ENCODE measurements around the gene TRAPPC14. TPM values are rescaled to one million over a fixed set of nuclear protein-coding genes. Genes with fewer than 3 reads are reported as not detected.

The TRAPPC14 gene
- total RNA-seq, 1 experiment from 2014 or later = 11.2 TPM

GRCh38 chr7:100118388-100119071 lies 40.0 kb downstream of the TRAPPC14 start:
- in situ Hi-C loops (cut with HindIII; ENCODE audit: low pct_unique_long_range_greater_than_20kb, low sequenced_read_pairs) = no loop called here

GRCh38 chr7:100115026-100115425 lies 43.5 kb downstream of the TRAPPC14 start:
- in situ Hi-C loops (cut with HindIII; ENCODE audit: low pct_unique_long_range_greater_than_20kb, low sequenced_read_pairs) = no loop called here
- DNase-seq (ENCODE audit: low read depth, low spot score) = no peak

More at GRCh38 chr7:100118388-100119071, 40.0 kb downstream of the TRAPPC14 start:
- DNase-seq (ENCODE audit: low read depth, low spot score) = peak; percentile 67

- in situ Hi-C loops (cut with HindIII; ENCODE audit: low pct_unique_long_range_greater_than_20kb, low sequenced_read_pairs) = no loop called here
- DNase-seq (ENCODE audit: low read depth, low spot score) = no peak
These were observed 46.6 kb downstream of the TRAPPC14 start for GRCh38 chr7:100111914-100112313.

GRCh38 chr7:100111156-100111555 lies 47.4 kb downstream of the TRAPPC14 start:
- in situ Hi-C loops (cut with HindIII; ENCODE audit: low pct_unique_long_range_greater_than_20kb, low sequenced_read_pairs) = no loop called here
- no peak for DNase-seq (ENCODE audit: low read depth, low spot score)

- in situ Hi-C loops (cut with HindIII; ENCODE audit: low pct_unique_long_range_greater_than_20kb, low sequenced_read_pairs) = no loop called here
- no peak for DNase-seq (ENCODE audit: low read depth, low spot score)
These were observed 48.9 kb downstream of the TRAPPC14 start for GRCh38 chr7:100109521-100110163.

- in situ Hi-C loops (cut with HindIII; ENCODE audit: low pct_unique_long_range_greater_than_20kb, low sequenced_read_pairs) = no loop called here
- no peak for DNase-seq (ENCODE audit: low read depth, low spot score)
These were observed 50.6 kb downstream of the TRAPPC14 start for GRCh38 chr7:100107890-100108289.

- in situ Hi-C loops (cut with HindIII; ENCODE audit: low pct_unique_long_range_greater_than_20kb, low sequenced_read_pairs) = no loop called here
- no peak for DNase-seq (ENCODE audit: low read depth, low spot score)
These were observed 51.3 kb downstream of the TRAPPC14 start for GRCh38 chr7:100107125-100107737.

- in situ Hi-C loops (cut with HindIII; ENCODE audit: low pct_unique_long_range_greater_than_20kb, low sequenced_read_pairs) = no loop called here
- DNase-seq (ENCODE audit: low read depth, low spot score) = no peak
These were observed 51.9 kb downstream of the TRAPPC14 start for GRCh38 chr7:100106633-100107032.

GRCh38 chr7:100105534-100105933 lies 53.0 kb downstream of the TRAPPC14 start:
- in situ Hi-C loops (cut with HindIII; ENCODE audit: low pct_unique_long_range_greater_than_20kb, low sequenced_read_pairs) = no loop called here

More at GRCh38 chr7:100105534-100105933, 53.0 kb downstream of the TRAPPC14 start:
- no peak for DNase-seq (ENCODE audit: low read depth, low spot score)

Other genes starting within 250 kb of the TRAPPC14 start
- gene TRIM4, start 239.2 kb downstream of the TRAPPC14 start, total RNA-seq (2014; rRNA removed; shearing (Covaris generic)) = not detected in 2 replicates
- gene GJC3, start 229.1 kb downstream of the TRAPPC14 start, total RNA-seq (2014; rRNA removed; shearing (Covaris generic)) = 0.29 and 1.0 TPM in 2 replicates
- 1.1 and 1.8 TPM in 2 replicates for gene AZGP1, start 182.7 kb downstream of the TRAPPC14 start, total RNA-seq (2014; rRNA removed; shearing (Covaris generic))
- 34.7 and 37.2 TPM in 2 replicates for gene ZKSCAN1, start 143.1 kb downstream of the TRAPPC14 start, total RNA-seq (2014; rRNA removed; shearing (Covaris generic))
- gene ZSCAN21, start 108.9 kb downstream of the TRAPPC14 start, total RNA-seq (2014; rRNA removed; shearing (Covaris generic)) = 21.3 and 22.8 TPM in 2 replicates
- 32.0 and 35.2 TPM in 2 replicates for gene ZNF3, start 77.0 kb downstream of the TRAPPC14 start, total RNA-seq (2014; rRNA removed; shearing (Covaris generic))
- gene COPS6, start 69.8 kb downstream of the TRAPPC14 start, total RNA-seq (2014; rRNA removed; shearing (Covaris generic)) = 75.2 and 80.9 TPM in 2 replicates
- 163 and 176 TPM in 2 replicates for gene MCM7, start 57.3 kb downstream of the TRAPPC14 start, total RNA-seq (2014; rRNA removed; shearing (Covaris generic))
- 15.9 and 16.4 TPM in 2 replicates for gene AP4M1, start 57.1 kb downstream of the TRAPPC14 start, total RNA-seq (2014; rRNA removed; shearing (Covaris generic))
- 27.3 and 33.6 TPM in 2 replicates for gene TAF6, start 39.4 kb downstream of the TRAPPC14 start, total RNA-seq (2014; rRNA removed; shearing (Covaris generic))
- 21.7 and 21.9 TPM in 2 replicates for gene CNPY4, start 39.1 kb downstream of the TRAPPC14 start, total RNA-seq (2014; rRNA removed; shearing (Covaris generic))
- gene MBLAC1, start 31.8 kb downstream of the TRAPPC14 start, total RNA-seq (2014; rRNA removed; shearing (Covaris generic)) = 2.2 and 4.1 TPM in 2 replicates
- 165 and 169 TPM in 2 replicates for gene LAMTOR4, start 9.8 kb downstream of the TRAPPC14 start, total RNA-seq (2014; rRNA removed; shearing (Covaris generic))
- gene GAL3ST4, start 9.9 kb upstream of the TRAPPC14 start, total RNA-seq (2014; rRNA removed; shearing (Covaris generic)) = 1.9 and 2.6 TPM in 2 replicates
- 3.2 and 4.7 TPM in 2 replicates for gene GPC2, start 18.7 kb upstream of the TRAPPC14 start, total RNA-seq (2014; rRNA removed; shearing (Covaris generic))
- 3.4 and 5.7 TPM in 2 replicates for gene STAG3, start 19.2 kb upstream of the TRAPPC14 start, total RNA-seq (2014; rRNA removed; shearing (Covaris generic))
- not detected in 2 replicates for gene PVRIG, start 61.2 kb upstream of the TRAPPC14 start, total RNA-seq (2014; rRNA removed; shearing (Covaris generic))
- gene SPDYE3, start 149.0 kb upstream of the TRAPPC14 start, total RNA-seq (2014; rRNA removed; shearing (Covaris generic)) = 0.05 TPM in 1 of 2 replicates, not detected in the other
- gene PILRB, start 199.4 kb upstream of the TRAPPC14 start, total RNA-seq (2014; rRNA removed; shearing (Covaris generic)) = 41.6 and 42.5 TPM in 2 replicates
- 0.48 TPM in 1 of 2 replicates, not detected in the other for gene PILRA, start 214.8 kb upstream of the TRAPPC14 start, total RNA-seq (2014; rRNA removed; shearing (Covaris generic))